ENCODE measurements around the gene LRRC15. TPM values are rescaled to one million over a fixed set of nuclear protein-coding genes. Genes with fewer than 3 reads are reported as not detected.

The LRRC15 gene
- total RNA-seq, 1 donor: 10.0 TPM

GRCh38 chr3:194386648-194387047, 17.1 kb upstream of the LRRC15 start:
- no peak overlapping the region for H3K4me3 ChIP-seq (ENCODE audit: low read depth, low read length)
- no peak for TF ChIP-seq CTCF (IDR thresholded peaks at IDR 0.05; ENCODE audit: insufficient read depth, low read length)

DNA sequence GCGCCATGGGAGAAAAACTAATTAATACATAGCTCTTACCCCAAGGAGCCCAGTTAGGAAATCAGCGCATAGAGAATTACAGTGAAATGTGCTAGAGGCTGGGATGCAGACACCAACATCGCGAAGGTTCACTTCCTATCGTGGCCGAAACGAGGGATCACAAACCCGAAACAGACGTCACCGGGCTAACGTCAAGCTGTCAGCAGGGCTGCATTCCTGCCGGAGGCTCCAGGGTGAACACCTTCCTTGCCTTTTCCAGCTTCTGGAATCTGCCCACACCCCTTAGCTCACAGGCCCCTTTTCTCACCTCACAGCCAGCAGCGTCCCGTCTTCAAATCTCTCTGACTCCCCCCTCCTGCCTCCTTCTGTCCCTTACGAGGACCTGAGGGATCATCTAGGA, 16.5 kb upstream of the LRRC15 start:
- no peak for DNase-seq (ENCODE audit: low read depth)
- TF ChIP-seq CTCF (IDR thresholded peaks at IDR 0.05; ENCODE audit: insufficient read depth, low read length): no peak
- H3K4me3 ChIP-seq (ENCODE audit: low read depth, low read length): no peak overlapping the region

More at GRCh38 chr3:194386648-194387047, 17.1 kb upstream of the LRRC15 start:
- no peak for DNase-seq (ENCODE audit: low read depth)

- DNase-seq (ENCODE audit: low read depth): no peak
- TF ChIP-seq CTCF (IDR thresholded peaks at IDR 0.05; ENCODE audit: insufficient read depth, low read length): no peak
Measured at GRCh38 chr3:194384569-194385001, 15.0 kb upstream of the LRRC15 start.

DNA sequence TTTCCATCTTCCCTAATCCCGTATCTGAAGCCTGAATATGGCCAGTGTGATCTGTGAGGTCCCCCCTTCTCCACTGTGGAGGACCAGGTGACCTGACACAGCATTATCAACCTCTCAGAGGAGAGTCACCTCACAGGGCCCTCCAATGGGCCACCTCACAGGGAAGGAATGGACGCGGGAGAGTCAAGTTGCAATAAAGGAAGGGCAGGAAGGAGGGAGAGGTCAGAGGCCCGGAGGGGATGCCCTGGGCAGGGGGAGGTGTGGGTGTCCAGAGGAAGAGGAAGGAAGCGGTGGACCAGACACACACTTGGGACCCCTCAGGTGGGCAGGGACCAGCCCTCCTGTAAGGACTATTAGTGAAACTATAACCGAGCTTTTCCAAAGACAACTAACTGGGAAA, 14.6 kb upstream of the LRRC15 start:
- no peak overlapping the region for H3K4me3 ChIP-seq (ENCODE audit: low read depth, low read length)
- no peak for DNase-seq (ENCODE audit: low read depth)
- TF ChIP-seq CTCF (IDR thresholded peaks at IDR 0.05; ENCODE audit: insufficient read depth, low read length): no peak

More at GRCh38 chr3:194384569-194385001, 15.0 kb upstream of the LRRC15 start:
- no peak overlapping the region for H3K4me3 ChIP-seq (ENCODE audit: low read depth, low read length)

GRCh38 chr3:194383276-194383940, 13.9 kb upstream of the LRRC15 start:
- H3K4me3 ChIP-seq (ENCODE audit: low read depth, low read length): no peak overlapping the region
- no peak for TF ChIP-seq CTCF (IDR thresholded peaks at IDR 0.05; ENCODE audit: insufficient read depth, low read length)
- DNase-seq (ENCODE audit: low read depth): no peak

DNA sequence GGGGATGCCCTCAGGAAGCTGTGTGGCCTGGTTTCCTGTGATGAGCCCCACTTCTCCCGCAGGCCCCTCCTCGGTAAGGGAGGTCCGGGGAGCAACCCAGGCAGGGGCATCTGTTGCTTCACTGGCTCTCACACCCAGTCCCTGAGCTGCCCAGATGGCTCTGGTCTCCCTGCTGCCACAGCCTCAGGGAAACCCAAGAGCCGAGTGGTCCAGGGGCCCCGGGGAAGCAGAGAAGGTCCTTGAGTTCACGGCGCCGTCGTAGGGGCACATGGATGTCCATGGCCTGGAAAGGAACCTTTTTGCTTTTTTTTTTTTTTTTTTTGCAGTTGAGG, 13.3 kb upstream of the LRRC15 start:
- TF ChIP-seq CTCF (IDR thresholded peaks at IDR 0.05; ENCODE audit: insufficient read depth, low read length): no peak
- DNase-seq (ENCODE audit: low read depth): no peak
- H3K4me3 ChIP-seq (ENCODE audit: low read depth, low read length): no peak overlapping the region

Data from fibroblast of the aortic adventitia (primary cell).